HG03575 (cell line): Measurements from ENCODE around the gene ZNF560.

ENCODE experiments used
- ATAC-seq: cut with Tn5 transposase; IDR thresholded peaks from one replicate; pipeline ENCODE4 v1.9.1; 2021; ENCODE audit not compliant: unreplicated experiment, insufficient number of reproducible peaks, low FRiP score; ENCODE audit errors: extremely low read depth

Gene ZNF560

DNA sequence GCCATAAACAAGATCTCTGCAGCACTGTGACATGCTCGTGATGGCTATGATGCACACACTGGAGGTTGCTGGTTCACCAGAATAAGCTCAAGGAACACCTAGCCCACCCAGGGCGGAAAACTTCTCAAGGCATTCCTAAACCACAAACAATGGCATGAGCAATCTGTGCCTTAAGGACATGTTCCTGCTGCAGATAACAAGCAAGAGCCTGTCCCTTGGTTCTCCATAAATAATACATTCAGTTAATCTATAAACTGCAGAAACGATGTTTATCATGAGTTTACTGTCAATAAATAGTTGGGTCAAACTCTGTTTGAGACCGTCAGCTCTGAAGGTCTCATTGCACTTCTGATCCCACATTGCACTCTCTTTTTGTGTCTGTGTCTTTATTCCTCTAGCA, 44.5 kb downstream of the ZNF560 start:
- ATAC-seq = no peak

DNA sequence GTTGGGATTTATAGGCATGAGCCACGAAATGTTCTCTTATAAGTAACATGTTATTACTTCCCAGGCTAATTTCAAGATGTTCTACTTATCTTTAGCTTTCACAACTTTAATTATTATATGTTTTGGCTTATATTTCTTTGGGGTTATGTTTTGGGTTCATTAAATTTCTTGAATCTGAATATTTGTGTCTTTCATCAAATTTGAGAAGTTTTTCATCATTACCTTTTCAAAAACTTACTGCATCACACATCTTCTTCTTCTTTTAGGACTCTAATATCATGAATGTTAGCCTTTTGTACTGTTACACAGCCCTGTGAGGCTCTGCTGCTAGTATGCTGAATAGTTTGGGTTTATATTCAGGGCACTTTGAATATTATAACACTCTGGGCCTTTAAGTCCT, 53.4 kb downstream of the ZNF560 start:
- no peak for ATAC-seq

GRCh38 chr19:9436358-9436757, 62.1 kb downstream of the ZNF560 start:
- ATAC-seq = no peak

GRCh38 chr19:9435279-9436268, 62.8 kb downstream of the ZNF560 start, which contains the start of gene ZNF266:
ZNF266 (minus strand) TSS chr19:9435573; CDS start chr19:9420089, 15,484 bp downstream.
- ATAC-seq = no peak

- no peak for ATAC-seq
Measured at GRCh38 chr19:9431475-9431874, 66.9 kb downstream of the ZNF560 start.

DNA sequence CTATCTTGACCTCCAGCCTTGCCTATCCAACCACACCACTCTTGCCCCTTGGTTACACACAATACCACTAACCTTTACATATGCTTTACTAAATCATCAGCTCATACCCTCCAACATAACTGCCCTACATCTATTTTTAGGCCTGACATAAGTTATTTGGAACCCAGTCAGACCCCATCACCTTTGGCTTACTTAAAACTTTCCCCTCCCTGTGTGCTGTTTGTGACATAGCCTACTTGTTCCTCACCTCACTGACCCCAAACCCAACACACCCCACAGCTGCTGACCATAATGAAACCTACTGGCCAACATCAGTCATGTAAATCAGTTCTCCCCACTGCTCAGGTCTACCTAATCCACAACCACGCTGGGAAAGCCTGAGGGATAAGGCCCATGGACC, 68.0 kb downstream of the ZNF560 start:
- ATAC-seq = no peak

DNA sequence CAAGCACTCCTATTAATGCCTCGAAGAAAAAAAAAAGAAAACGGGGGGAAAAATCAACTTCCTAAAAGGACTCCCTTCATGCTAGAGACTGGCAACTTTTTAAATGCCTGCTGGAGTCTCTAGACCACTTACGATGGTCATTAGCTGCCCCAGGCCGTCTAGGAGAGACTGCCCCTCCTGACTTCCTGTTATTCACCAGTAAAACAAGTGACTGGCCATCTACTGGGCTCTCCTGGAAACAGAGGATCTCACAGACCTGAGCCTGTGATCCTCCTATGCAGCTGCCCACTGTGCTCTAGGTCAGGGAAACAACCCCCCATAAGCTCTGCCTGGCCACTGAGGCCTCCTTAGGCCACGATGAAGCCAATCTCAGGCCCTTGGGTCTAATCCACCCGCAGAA, 70.5 kb downstream of the ZNF560 start:
- ATAC-seq = no peak
